CD14-positive monocyte (primary cell): ENCODE results near the gene ZNF565. TPM values are rescaled to one million over a fixed set of nuclear protein-coding genes. Genes with fewer than 3 reads are reported as not detected.
A peak's percentile ranks its signal among the peaks of the same experiment; 100 is the strongest.
"Not testable (repeated sequence)": the region's sequence is repeated elsewhere in the genome, so short reads cannot be mapped to it uniquely, and the experiment has no call there.

Experiments
- DNase-seq, 3 donors: peaks; one replicate each; pipeline ENCODE4 v3.0.0-alpha.2; 2011 to 2022
- H2AFZ ChIP-seq: 2 replicates; pipeline ENCODE4 v1.6.0; 2012; ENCODE audit warnings: mild to moderate bottlenecking, low read depth, low read length, inconsistent platforms; ENCODE audit not compliant: insufficient read depth, poor library complexity, severe bottlenecking
- H3K27ac ChIP-seq, 2 donors: 1 replicate in 1 of 2; 2 replicates in 1 of 2; pipeline ENCODE4 v1.5.1; 2012 to 2013; ENCODE audit warnings: low read length in 2 of 2, control low read depth in 1 of 2, inconsistent platforms in 1 of 2, low read depth in 1 of 2, mild to moderate bottlenecking in 1 of 2
- H3K27me3 ChIP-seq, 2 donors: one replicate each; pipeline versions ENCODE4 v1.6.0 to v1.6.1; 2011 to 2013; ENCODE audit warnings: low read length in 2 of 2; ENCODE audit not compliant: control insufficient read depth in 2 of 2, insufficient read depth in 2 of 2
- H3K36me3 ChIP-seq, 2 donors: replicated peaks in 1 of 2; 1 replicate in 1 of 2; 2 replicates in 1 of 2; pipeline versions ENCODE4 v1.5.1 to v1.6.1; 2012 to 2013; ENCODE audit warnings: low read length in 2 of 2, control low read depth in 1 of 2, inconsistent platforms in 1 of 2, mild to moderate bottlenecking in 1 of 2; ENCODE audit not compliant: insufficient read depth in 2 of 2, control insufficient read depth in 1 of 2
- H3K4me1 ChIP-seq, 2 donors: 1 replicate in 1 of 2; 2 replicates in 1 of 2; pipeline versions ENCODE4 v1.5.1 to v1.6.1; 2012 to 2013; ENCODE audit warnings: low read length in 2 of 2, control low read depth in 1 of 2, inconsistent platforms in 1 of 2, mild to moderate bottlenecking in 1 of 2, moderate library complexity in 1 of 2; ENCODE audit not compliant: insufficient read depth in 2 of 2, control insufficient read depth in 1 of 2
- H3K4me2 ChIP-seq: replicated peaks from 2 replicates; pipeline ENCODE3; 2012; ENCODE audit warnings: low read length, moderate library complexity, mild to moderate bottlenecking; ENCODE audit not compliant: poor library complexity, severe bottlenecking; ENCODE audit errors: extremely low read depth
- H3K4me3 ChIP-seq, 3 experiments: fragments of 200-600 bp in 1 of 3; sonication (generic) in 1 of 3; replicated peaks in 1 of 3; 1 replicate in 2 of 3; 2 replicates in 1 of 3; pipeline ENCODE4 v1.5.1; 2011 to 2013; ENCODE audit warnings: low read length in 3 of 3, mild to moderate bottlenecking in 3 of 3, control low read depth in 2 of 3, low read depth in 2 of 3, inconsistent platforms in 1 of 3, moderate library complexity in 1 of 3
- H3K79me2 ChIP-seq: 2 replicates; pipeline ENCODE4 v1.6.0; 2012; ENCODE audit warnings: mild to moderate bottlenecking, control low read depth, inconsistent platforms, low read length, moderate library complexity; ENCODE audit not compliant: insufficient read depth
- H3K9ac ChIP-seq: 2 replicates; pipeline ENCODE4 v1.6.0; 2017; ENCODE audit warnings: low read length, mild to moderate bottlenecking; ENCODE audit not compliant: insufficient read depth, poor library complexity, severe bottlenecking
- H3K9me3 ChIP-seq, 2 donors: replicated peaks in 1 of 2; 1 replicate in 1 of 2; 2 replicates in 1 of 2; pipeline versions ENCODE4 v1.5.1 to v1.6.1; 2012 to 2013; ENCODE audit warnings: low read length in 2 of 2, control low read depth in 1 of 2; ENCODE audit not compliant: control insufficient read depth in 1 of 2, insufficient read depth in 1 of 2
- H4K20me1 ChIP-seq: 2 replicates; pipeline ENCODE4 v1.6.0; 2012; ENCODE audit warnings: mild to moderate bottlenecking, low read length, control low read depth, moderate library complexity; ENCODE audit not compliant: insufficient read depth
- H3K27ac Mint-ChIP-seq, 7 donors: one replicate each; pipeline ENCODE4 v1.8.0; 2020; ENCODE audit warnings: mild to moderate bottlenecking in 7 of 7, mixed read lengths in 7 of 7, moderate library complexity in 6 of 7, inconsistent platforms in 2 of 7
- H3K27me3 Mint-ChIP-seq, 3 donors: one replicate each; pipeline ENCODE4 v1.8.0; 2021 to 2022; ENCODE audit warnings: low read depth in 3 of 3, mild to moderate bottlenecking in 3 of 3, mixed read lengths in 3 of 3, moderate library complexity in 3 of 3, inconsistent platforms in 1 of 3
- H3K36me3 Mint-ChIP-seq, 2 donors: one replicate each; pipeline ENCODE4 v1.8.0; 2020; ENCODE audit warnings: mixed read lengths in 2 of 2, inconsistent platforms in 1 of 2, mild to moderate bottlenecking in 1 of 2
- H3K4me1 Mint-ChIP-seq: one replicate; pipeline ENCODE4 v1.8.0; 2020; ENCODE audit warnings: mild to moderate bottlenecking, mixed read lengths
- H3K4me3 Mint-ChIP-seq, 2 donors: one replicate each; pipeline ENCODE4 v1.8.0; 2020; ENCODE audit warnings: mild to moderate bottlenecking in 2 of 2, mixed read lengths in 2 of 2, moderate library complexity in 1 of 2
- H3K9me3 Mint-ChIP-seq, 7 donors: one replicate each; pipeline ENCODE4 v1.8.0; 2020 to 2022; ENCODE audit warnings: mixed read lengths in 7 of 7, mild to moderate bottlenecking in 6 of 7, moderate library complexity in 6 of 7, inconsistent platforms in 2 of 7
- WGBS: methylation state at CpG from one replicate; pipeline ENCODE4 v1.1.5; 2013; ENCODE audit warnings: missing lambda C conversion rate; ENCODE audit not compliant: insufficient coverage; 5-methylcytosine and 5-hydroxymethylcytosine counted together
- intact Hi-C, 2 donors: fragments of 100-400 bp; cut with micrococcal nuclease; formaldehyde crosslinking; loops; one replicate each; pipeline versions ENCODE4 v1.15.0 to v1.15.1; 2023
- polyA plus RNA-seq, 3 donors: library from polyadenylated mRNA; depleted of rRNA in 1 of 3; unstranded in 2 of 3; stranded (reverse) in 1 of 3; fragments of 300-500 nt in 2 of 3; fragments of >200 nt in 1 of 3; fragmentation: Illumina TruSeq in 2 of 3; gene quantifications; 1 replicate in 2 of 3; 2 replicates in 1 of 3; pipeline ENCODE4 v1.2.3, GENCODE V29; 2012 to 2021
- TF ChIP-seq, protein P1 (sequence below): fragments of 200-600 bp; IDR thresholded peaks from one replicate; pipeline ENCODE4 v1.8.0; 2022; ENCODE audit warnings: antibody characterized with exemption, mild to moderate bottlenecking

The ZNF565 gene
- polyA plus RNA-seq, 3 donors = 1.5 to 3.5 (median 2.1) TPM

DNA sequence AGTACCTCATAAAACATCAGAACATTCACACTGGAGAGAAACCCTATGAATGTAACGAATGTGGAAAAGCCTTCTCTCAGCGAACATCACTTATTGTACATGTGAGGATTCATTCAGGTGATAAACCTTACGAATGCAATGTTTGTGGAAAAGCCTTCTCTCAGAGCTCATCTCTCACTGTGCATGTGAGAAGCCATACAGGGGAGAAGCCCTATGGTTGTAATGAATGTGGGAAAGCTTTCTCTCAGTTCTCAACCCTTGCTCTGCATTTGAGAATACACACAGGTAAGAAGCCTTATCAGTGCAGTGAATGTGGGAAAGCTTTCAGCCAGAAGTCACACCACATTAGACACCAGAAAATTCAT is 22.5 kb upstream of the ZNF565 start:
- Histone ChIP-seq H4K20me1 (no peaks in the 10 kb centered on the region), H3K79me2 (no peaks in the 10 kb centered on the region), H3K27ac (no peak overlapping the region), H3K27me3 (no peaks in the 10 kb centered on the region), H3K4me2 (no peak overlapping the region), H3K4me3 (peak overlapping the region in 1 of 3 experiments; percentile 52), H3K9ac (no peak overlapping the region), H3K36me3 (peaks cover 56 to 64% of the 10 kb centered on the region in 2 donors), H3K4me1 (no peaks in the 10 kb centered on the region), H2AFZ (no peak overlapping the region), H3K9me3 (peaks cover 72 to 100% of the 10 kb centered on the region in 2 donors)
- H3K27me3 Mint-ChIP-seq = peaks cover 0 to 3% (median 2%) of the 10 kb centered on the region in 3 donors
- WGBS = no CpG with 5 or more reads among the region's 3 CpGs
- H3K27ac Mint-ChIP-seq = no peak overlapping the region
- H3K36me3 Mint-ChIP-seq = peaks cover 49 to 66% of the 10 kb centered on the region in 2 donors
- no peak overlapping the region for H3K4me3 Mint-ChIP-seq
- intact Hi-C loops = no loop called here
- no peak for DNase-seq
- peaks cover 54 to 98% (median 92%) of the 10 kb centered on the region in 7 donors for H3K9me3 Mint-ChIP-seq
- TF ChIP-seq, protein P1, sequence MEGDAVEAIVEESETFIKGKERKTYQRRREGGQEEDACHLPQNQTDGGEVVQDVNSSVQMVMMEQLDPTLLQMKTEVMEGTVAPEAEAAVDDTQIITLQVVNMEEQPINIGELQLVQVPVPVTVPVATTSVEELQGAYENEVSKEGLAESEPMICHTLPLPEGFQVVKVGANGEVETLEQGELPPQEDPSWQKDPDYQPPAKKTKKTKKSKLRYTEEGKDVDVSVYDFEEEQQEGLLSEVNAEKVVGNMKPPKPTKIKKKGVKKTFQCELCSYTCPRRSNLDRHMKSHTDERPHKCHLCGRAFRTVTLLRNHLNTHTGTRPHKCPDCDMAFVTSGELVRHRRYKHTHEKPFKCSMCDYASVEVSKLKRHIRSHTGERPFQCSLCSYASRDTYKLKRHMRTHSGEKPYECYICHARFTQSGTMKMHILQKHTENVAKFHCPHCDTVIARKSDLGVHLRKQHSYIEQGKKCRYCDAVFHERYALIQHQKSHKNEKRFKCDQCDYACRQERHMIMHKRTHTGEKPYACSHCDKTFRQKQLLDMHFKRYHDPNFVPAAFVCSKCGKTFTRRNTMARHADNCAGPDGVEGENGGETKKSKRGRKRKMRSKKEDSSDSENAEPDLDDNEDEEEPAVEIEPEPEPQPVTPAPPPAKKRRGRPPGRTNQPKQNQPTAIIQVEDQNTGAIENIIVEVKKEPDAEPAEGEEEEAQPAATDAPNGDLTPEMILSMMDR = no peak
- H3K4me1 Mint-ChIP-seq = no peaks in the 10 kb centered on the region

DNA sequence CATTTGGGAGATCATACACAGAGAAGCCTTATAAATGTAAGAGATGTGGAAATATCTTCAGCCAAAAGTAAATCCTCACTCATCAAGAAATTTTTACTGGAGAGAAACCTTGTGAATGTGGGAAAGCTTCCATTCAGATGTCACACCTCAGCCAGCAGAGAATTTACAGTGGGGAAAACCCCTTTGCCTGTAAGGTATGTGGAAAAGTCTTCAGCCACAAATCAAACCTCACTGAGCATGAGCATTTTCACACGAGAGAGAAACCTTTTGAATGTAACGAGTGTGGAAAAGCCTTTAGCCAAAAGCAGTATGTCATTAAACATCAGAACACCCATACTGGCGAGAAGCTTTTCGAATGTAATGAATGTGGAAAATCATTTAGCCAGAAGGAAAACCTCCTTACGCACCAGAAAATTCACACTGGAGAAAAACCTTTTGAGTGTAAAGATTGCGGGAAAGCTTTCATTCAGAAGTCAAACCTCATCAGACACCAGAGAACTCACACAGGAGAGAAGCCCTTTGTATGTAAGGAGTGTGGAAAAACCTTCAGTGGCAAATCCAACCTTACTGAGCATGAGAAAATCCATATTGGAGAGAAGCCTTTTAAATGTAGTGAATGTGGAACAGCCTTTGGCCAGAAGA is 22.0 kb upstream of the ZNF565 start:
- Histone ChIP-seq H3K9me3 (peaks cover 73 to 100% of the 10 kb centered on the region in 2 donors), H2AFZ (no peak overlapping the region), H3K4me1 (no peaks in the 10 kb centered on the region), H3K9ac (no peak overlapping the region), H3K4me2 (no peak overlapping the region), H3K27me3 (no peaks in the 10 kb centered on the region), H3K27ac (no peak overlapping the region), H3K79me2 (no peaks in the 10 kb centered on the region), H3K36me3 (peaks cover 61 to 69% of the 10 kb centered on the region in 2 donors), H4K20me1 (no peaks in the 10 kb centered on the region), H3K4me3 (peak overlapping the region in 1 of 3 experiments; percentile 52)
- no peak overlapping the region for H3K27ac Mint-ChIP-seq
- WGBS = no CpG with 5 or more reads among the region's 6 CpGs
- DNase-seq = no peak
- no peak overlapping the region for H3K4me3 Mint-ChIP-seq
- peaks cover 53 to 71% of the 10 kb centered on the region in 2 donors for H3K36me3 Mint-ChIP-seq
- TF ChIP-seq, protein P1 = no peak
- peaks cover 0 to 2% (median under 1%) of the 10 kb centered on the region in 3 donors for H3K27me3 Mint-ChIP-seq
- peaks cover 55 to 98% (median 92%) of the 10 kb centered on the region in 7 donors for H3K9me3 Mint-ChIP-seq
- intact Hi-C loops = no loop called here
- H3K4me1 Mint-ChIP-seq = no peaks in the 10 kb centered on the region

DNA sequence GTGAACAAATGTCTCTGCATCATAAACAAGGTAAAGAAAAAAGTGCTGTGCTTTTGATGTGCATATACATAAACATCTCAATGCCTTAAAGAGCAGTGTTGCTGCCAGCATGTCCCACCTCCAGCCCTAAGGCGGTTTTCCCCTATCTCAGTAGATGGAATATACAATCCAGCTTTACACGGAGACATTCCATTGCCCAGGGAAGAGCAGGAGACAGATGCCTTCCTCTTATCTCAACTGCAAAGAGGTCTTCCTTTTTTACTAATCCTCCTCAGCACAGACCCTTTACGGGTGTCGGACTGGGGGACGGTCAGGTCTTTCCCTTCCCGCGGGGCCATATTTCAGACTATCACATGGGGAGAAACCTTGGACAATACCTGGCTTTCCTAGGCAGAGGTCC is 19.2 kb upstream of the ZNF565 start:
- H3K4me3 Mint-ChIP-seq, H3K27me3 ChIP-seq, DNase-seq, H4K20me1 ChIP-seq, H2AFZ ChIP-seq, H3K27me3 Mint-ChIP-seq, H3K79me2 ChIP-seq, H3K27ac Mint-ChIP-seq, intact Hi-C loops, H3K4me1 Mint-ChIP-seq, H3K4me3 ChIP-seq, H3K4me2 ChIP-seq, H3K4me1 ChIP-seq, H3K27ac ChIP-seq, H3K9ac ChIP-seq: not testable (repeated sequence)
- Mint-ChIP-seq H3K36me3 (peaks cover 74 to 95% of the 10 kb centered on the region in 2 donors), H3K9me3 (peaks cover 64 to 94% (median 93%) of the 10 kb centered on the region in 7 donors)
- H3K9me3 ChIP-seq = peaks cover 73 to 100% of the 10 kb centered on the region in 2 donors
- WGBS = 100% methylated on average over 2 of the region's 7 CpGs
- peaks cover 89 to 97% of the 10 kb centered on the region in 2 donors for H3K36me3 ChIP-seq
